ENCODE measurements around the gene ZC3H12D.

The ZC3H12D gene

DNA sequence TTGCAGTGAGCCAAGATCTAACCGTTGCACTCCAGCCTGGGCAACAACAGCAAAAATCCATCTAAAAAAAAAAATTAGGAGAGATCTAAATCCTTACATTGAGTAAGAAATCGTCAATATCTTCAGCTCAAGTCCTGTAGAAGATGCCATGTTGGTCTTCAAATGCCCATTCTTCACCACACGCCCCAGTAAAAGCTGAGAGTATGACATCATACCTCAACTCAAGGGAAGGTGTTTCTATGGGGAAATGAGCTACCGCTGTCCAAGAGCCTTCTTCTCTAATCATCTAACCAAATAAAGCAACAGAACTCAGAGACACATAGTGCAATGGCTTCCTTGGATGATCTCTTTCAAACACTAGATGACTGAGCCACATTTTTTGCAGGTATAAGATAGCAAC lies 2.5 kb upstream of the ZC3H12D start:
- DNase-seq, result no peak
- H3K14ac ChIP-seq (ENCODE audit: low read length in 2 of 2), result no peak overlapping the region
- H3K79me1 ChIP-seq (replicated peaks; ENCODE audit: low read length, poor library complexity, severe bottlenecking), result no peaks in the 10 kb centered on the region
- no peak overlapping the region for H4K8ac ChIP-seq (ENCODE audit: low read length)
- H2BK5ac ChIP-seq (ENCODE audit: low read depth, low read length, poor library complexity, severe bottlenecking), result no peak overlapping the region
- no peaks in the 10 kb centered on the region for H3K9me3 ChIP-seq (ENCODE audit: control insufficient read depth, low read length)
- H2BK12ac ChIP-seq (ENCODE audit: low read length in 2 of 2), result no peak overlapping the region
- H4K91ac ChIP-seq (ENCODE audit: low read length), result no peak overlapping the region
- no peak overlapping the region for H3K18ac ChIP-seq (ENCODE audit: low read depth in 1 of 2, low read length in 2 of 2)
- H3K4me3 ChIP-seq (ENCODE audit: insufficient read depth in 1 of 2, low read depth in 1 of 2, low read length in 2 of 2), result no peak overlapping the region
- H3K27ac ChIP-seq (ENCODE audit: low read length, poor library complexity, severe bottlenecking), result no peak overlapping the region
- H3K4me2 ChIP-seq (ENCODE audit: low read length, poor library complexity, severe bottlenecking), result no peak overlapping the region
- no peak overlapping the region for H3K9ac ChIP-seq (ENCODE audit: low read length)
- no peak overlapping the region for H2AFZ ChIP-seq (ENCODE audit: low read depth, low read length)
- H3K4me1 ChIP-seq (ENCODE audit: control insufficient read depth, insufficient read depth, low read depth, low read length), result peaks cover 13% of the 10 kb centered on the region
- no peak overlapping the region for H3K23ac ChIP-seq (ENCODE audit: low read length in 2 of 2)
- no peak overlapping the region for H2BK15ac ChIP-seq (ENCODE audit: low read depth, poor library complexity, severe bottlenecking)
- WGBS, result 92% methylated on average over 3 of the region's 4 CpGs
- no peaks in the 10 kb centered on the region for H3K27me3 ChIP-seq (ENCODE audit: control insufficient read depth in 1 of 2, insufficient read depth in 1 of 2, low read length in 2 of 2)
- H2AK5ac ChIP-seq (ENCODE audit: low read length, severe bottlenecking), result no peak overlapping the region
- no peaks in the 10 kb centered on the region for H3K36me3 ChIP-seq (ENCODE audit: control insufficient read depth in 1 of 2, insufficient read depth in 2 of 2, low read depth in 1 of 2, low read length in 2 of 2)
- H2BK120ac ChIP-seq (ENCODE audit: low read depth, low read length), result no peak overlapping the region
- H3K4ac ChIP-seq (ENCODE audit: low read depth in 1 of 2, low read length in 2 of 2), result no peak overlapping the region

DNA sequence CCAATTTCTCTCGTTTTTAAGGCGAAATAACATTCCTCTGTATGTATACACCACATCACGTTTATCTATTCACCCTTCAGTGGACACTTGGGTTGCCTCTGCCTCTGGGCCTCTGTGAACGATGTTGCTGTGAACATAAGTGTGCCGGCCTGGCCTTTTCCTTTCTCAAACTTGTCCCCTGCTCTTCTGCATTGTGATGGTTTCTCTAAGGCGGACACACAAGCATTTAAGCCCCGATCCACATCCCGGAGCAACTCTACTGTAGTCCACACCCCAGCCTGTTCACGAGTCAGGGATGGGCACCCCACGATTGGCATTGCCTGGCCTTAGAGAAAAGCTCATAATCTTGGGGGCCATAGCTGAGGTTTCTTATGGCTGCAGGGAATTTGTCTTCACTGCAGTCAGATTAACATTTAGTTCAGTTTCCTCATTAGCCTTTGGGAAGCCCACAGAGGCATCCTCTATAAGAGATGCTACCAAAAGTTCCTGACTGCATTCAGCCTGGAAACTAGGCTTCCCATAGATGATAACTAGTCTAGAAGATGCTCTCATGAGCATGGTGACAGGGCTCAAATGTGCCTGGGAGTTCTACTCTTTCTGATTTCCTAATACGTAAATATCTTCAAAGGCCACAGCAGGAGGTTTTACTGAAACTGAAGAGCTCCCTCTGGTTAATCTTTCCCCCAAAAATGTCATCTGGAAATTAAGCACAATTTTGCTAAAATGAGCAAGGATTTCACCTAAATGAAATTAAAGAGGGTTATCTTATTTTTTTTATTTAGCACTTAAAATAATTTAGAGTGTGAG lies 762 bp downstream of the ZC3H12D start:
- H2AK5ac ChIP-seq (ENCODE audit: low read length, severe bottlenecking), result no peak overlapping the region
- no peak overlapping the region for H4K8ac ChIP-seq (ENCODE audit: low read length)
- 88% methylated on average over 11 of the region's 11 CpGs for WGBS
- peak overlapping the region; percentile 22 to 45 for H2BK12ac ChIP-seq (ENCODE audit: low read length in 2 of 2)
- no peak overlapping the region for H3K27ac ChIP-seq (ENCODE audit: low read length, poor library complexity, severe bottlenecking)
- peaks cover 0 to 13% of the 10 kb centered on the region in 2 experiments for H3K27me3 ChIP-seq (ENCODE audit: control insufficient read depth in 1 of 2, insufficient read depth in 1 of 2, low read length in 2 of 2)
- H3K4me3 ChIP-seq (ENCODE audit: insufficient read depth in 1 of 2, low read depth in 1 of 2, low read length in 2 of 2), result no peak overlapping the region
- H2AFZ ChIP-seq (ENCODE audit: low read depth, low read length), result no peak overlapping the region
- peak overlapping the region; percentile 45 for H4K91ac ChIP-seq (ENCODE audit: low read length)
- no peaks in the 10 kb centered on the region for H3K9me3 ChIP-seq (ENCODE audit: control insufficient read depth, low read length)
- H2BK15ac ChIP-seq (ENCODE audit: low read depth, poor library complexity, severe bottlenecking), result no peak overlapping the region
- no peaks in the 10 kb centered on the region for H3K36me3 ChIP-seq (ENCODE audit: control insufficient read depth in 1 of 2, insufficient read depth in 2 of 2, low read depth in 1 of 2, low read length in 2 of 2)
- H3K4me2 ChIP-seq (ENCODE audit: low read length, poor library complexity, severe bottlenecking), result no peak overlapping the region
- no peak overlapping the region for H3K18ac ChIP-seq (ENCODE audit: low read depth in 1 of 2, low read length in 2 of 2)
- no peak overlapping the region for H3K4ac ChIP-seq (ENCODE audit: low read depth in 1 of 2, low read length in 2 of 2)
- H3K9ac ChIP-seq (ENCODE audit: low read length), result peak overlapping the region; percentile 10
- no peak overlapping the region for H3K23ac ChIP-seq (ENCODE audit: low read length in 2 of 2)
- no peaks in the 10 kb centered on the region for H3K79me1 ChIP-seq (replicated peaks; ENCODE audit: low read length, poor library complexity, severe bottlenecking)
- DNase-seq, result no peak
- no peak overlapping the region for H2BK120ac ChIP-seq (ENCODE audit: low read depth, low read length)
- H3K14ac ChIP-seq (ENCODE audit: low read length in 2 of 2), result no peak overlapping the region
- H3K4me1 ChIP-seq (ENCODE audit: control insufficient read depth, insufficient read depth, low read depth, low read length), result peaks cover 15% of the 10 kb centered on the region
- no peak overlapping the region for H2BK5ac ChIP-seq (ENCODE audit: low read depth, low read length, poor library complexity, severe bottlenecking)

DNA sequence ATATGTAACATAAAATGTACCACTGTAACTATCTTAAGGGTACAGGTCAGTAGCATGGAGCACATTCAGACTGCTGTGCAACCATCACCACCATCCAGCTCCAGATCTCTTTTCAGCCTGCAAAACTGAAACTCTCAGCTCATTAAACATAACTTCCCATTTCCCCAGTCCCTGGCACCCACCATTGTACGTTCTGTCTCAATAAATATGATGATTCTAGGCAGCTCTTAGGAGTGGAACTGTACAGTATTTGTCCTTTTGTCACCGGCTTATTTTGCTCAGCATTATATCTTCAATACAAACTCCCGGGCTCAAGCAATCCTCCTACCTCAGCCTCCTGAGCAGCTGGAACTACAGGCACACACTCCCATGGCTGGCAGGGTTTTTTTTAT lies 1.5 kb downstream of the ZC3H12D start:
- H2BK15ac ChIP-seq (ENCODE audit: low read depth, poor library complexity, severe bottlenecking), result no peak overlapping the region
- H3K4ac ChIP-seq (ENCODE audit: low read depth in 1 of 2, low read length in 2 of 2), result no peak overlapping the region
- DNase-seq, result no peak
- peaks cover 0 to 13% of the 10 kb centered on the region in 2 experiments for H3K27me3 ChIP-seq (ENCODE audit: control insufficient read depth in 1 of 2, insufficient read depth in 1 of 2, low read length in 2 of 2)
- no peak overlapping the region for H4K91ac ChIP-seq (ENCODE audit: low read length)
- H2AK5ac ChIP-seq (ENCODE audit: low read length, severe bottlenecking), result no peak overlapping the region
- H3K4me3 ChIP-seq (ENCODE audit: insufficient read depth in 1 of 2, low read depth in 1 of 2, low read length in 2 of 2), result no peak overlapping the region
- H3K27ac ChIP-seq (ENCODE audit: low read length, poor library complexity, severe bottlenecking), result no peak overlapping the region
- no peak overlapping the region for H2BK12ac ChIP-seq (ENCODE audit: low read length in 2 of 2)
- no peak overlapping the region for H2AFZ ChIP-seq (ENCODE audit: low read depth, low read length)
- no peak overlapping the region for H3K4me2 ChIP-seq (ENCODE audit: low read length, poor library complexity, severe bottlenecking)
- no peak overlapping the region for H4K8ac ChIP-seq (ENCODE audit: low read length)
- no peaks in the 10 kb centered on the region for H3K36me3 ChIP-seq (ENCODE audit: control insufficient read depth in 1 of 2, insufficient read depth in 2 of 2, low read depth in 1 of 2, low read length in 2 of 2)
- no peak overlapping the region for H2BK120ac ChIP-seq (ENCODE audit: low read depth, low read length)
- no peak overlapping the region for H3K23ac ChIP-seq (ENCODE audit: low read length in 2 of 2)
- peaks cover 15% of the 10 kb centered on the region for H3K4me1 ChIP-seq (ENCODE audit: control insufficient read depth, insufficient read depth, low read depth, low read length)
- WGBS, result 84% methylated on average over 3 of the region's 3 CpGs
- no peak overlapping the region for H3K9ac ChIP-seq (ENCODE audit: low read length)
- H3K14ac ChIP-seq (ENCODE audit: low read length in 2 of 2), result no peak overlapping the region
- no peaks in the 10 kb centered on the region for H3K9me3 ChIP-seq (ENCODE audit: control insufficient read depth, low read length)
- no peaks in the 10 kb centered on the region for H3K79me1 ChIP-seq (replicated peaks; ENCODE audit: low read length, poor library complexity, severe bottlenecking)
- no peak overlapping the region for H3K18ac ChIP-seq (ENCODE audit: low read depth in 1 of 2, low read length in 2 of 2)
- no peak overlapping the region for H2BK5ac ChIP-seq (ENCODE audit: low read depth, low read length, poor library complexity, severe bottlenecking)

DNA sequence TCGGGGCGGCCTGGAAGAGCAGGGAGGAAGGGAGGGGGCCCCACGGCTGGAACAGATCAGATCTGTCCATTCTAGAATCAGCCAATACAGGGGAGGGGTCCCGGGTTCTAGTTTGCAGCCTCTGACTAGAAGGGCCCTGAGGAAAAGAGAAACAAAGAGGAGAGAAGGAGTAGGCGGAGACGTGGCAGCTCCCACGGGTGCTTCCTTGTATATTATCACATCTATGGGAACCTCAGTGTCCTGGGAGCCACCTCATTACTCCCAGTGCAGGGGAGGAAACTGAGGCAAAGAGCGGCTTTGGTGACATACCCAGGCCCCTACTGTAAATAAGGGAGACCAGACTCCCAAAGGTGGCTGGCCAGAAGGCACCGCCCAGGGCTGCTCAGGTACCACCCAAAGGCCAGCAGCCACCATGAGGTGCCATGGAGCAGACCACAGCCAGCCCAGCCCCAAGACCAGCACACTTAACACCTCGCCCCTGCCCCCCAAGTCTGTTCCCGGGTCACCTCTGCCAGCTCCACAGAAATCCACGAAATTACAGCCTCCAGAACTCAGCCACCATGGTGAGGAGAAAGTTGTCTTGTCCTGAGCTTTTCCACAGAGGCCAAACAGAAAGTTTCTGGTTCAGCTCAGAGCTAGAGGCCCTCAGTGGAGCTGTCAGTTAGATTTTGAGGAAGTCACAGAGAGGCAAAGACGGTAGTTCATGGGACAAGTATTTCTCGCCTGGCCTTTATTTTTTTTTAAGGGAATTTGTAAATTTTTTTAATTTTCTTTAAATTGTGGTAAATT lies 2.1 kb downstream of the ZC3H12D start:
- Histone ChIP-seq H2BK5ac (ENCODE audit: low read depth, low read length, poor library complexity, severe bottlenecking) (no peak overlapping the region), H3K4me1 (ENCODE audit: control insufficient read depth, insufficient read depth, low read depth, low read length) (peaks cover 15% of the 10 kb centered on the region), H2BK12ac (ENCODE audit: low read length in 2 of 2) (peak overlapping the region; percentile 22 to 79), H2BK15ac (ENCODE audit: low read depth, poor library complexity, severe bottlenecking) (peak overlapping the region; percentile 57), H3K36me3 (ENCODE audit: control insufficient read depth in 1 of 2, insufficient read depth in 2 of 2, low read depth in 1 of 2, low read length in 2 of 2) (no peaks in the 10 kb centered on the region), H3K9ac (ENCODE audit: low read length) (peak overlapping the region; percentile 86), H3K23ac (ENCODE audit: low read length in 2 of 2) (no peak overlapping the region), H3K4me3 (ENCODE audit: insufficient read depth in 1 of 2, low read depth in 1 of 2, low read length in 2 of 2) (peak overlapping the region in 1 of 2 experiments; percentile 75), H3K27ac (ENCODE audit: low read length, poor library complexity, severe bottlenecking) (no peak overlapping the region), H3K9me3 (ENCODE audit: control insufficient read depth, low read length) (no peaks in the 10 kb centered on the region), H2BK120ac (ENCODE audit: low read depth, low read length) (peak overlapping the region; percentile 81), H3K27me3 (ENCODE audit: control insufficient read depth in 1 of 2, insufficient read depth in 1 of 2, low read length in 2 of 2) (peaks cover 0 to 13% of the 10 kb centered on the region in 2 experiments), H3K4me2 (ENCODE audit: low read length, poor library complexity, severe bottlenecking) (peak overlapping the region; percentile 29), H3K79me1 (replicated peaks; ENCODE audit: low read length, poor library complexity, severe bottlenecking) (no peaks in the 10 kb centered on the region), H3K4ac (ENCODE audit: low read depth in 1 of 2, low read length in 2 of 2) (peak overlapping the region; percentile 84 to 89), H4K8ac (ENCODE audit: low read length) (peak overlapping the region; percentile 94), H3K18ac (ENCODE audit: low read depth in 1 of 2, low read length in 2 of 2) (peak overlapping the region; percentile 58 to 75), H4K91ac (ENCODE audit: low read length) (peak overlapping the region; percentile 85), H2AK5ac (ENCODE audit: low read length, severe bottlenecking) (no peak overlapping the region), H3K14ac (ENCODE audit: low read length in 2 of 2) (no peak overlapping the region), H2AFZ (ENCODE audit: low read depth, low read length) (peak overlapping the region; percentile 53)
- DNase-seq, result no peak
- 52% methylated on average over 11 of the region's 14 CpGs for WGBS

Data from mesenchymal stem cell (in vitro differentiated cells and primary cell).